H9 (cell line): ENCODE measurements around the gene MS4A10. TPM values are rescaled to one million over a fixed set of nuclear protein-coding genes. Genes with fewer than 3 reads are reported as not detected.

Experiments
- DNase-seq: peaks from one replicate; pipeline ENCODE4 v3.0.0-alpha.2; 2017
- H2AFZ ChIP-seq: one replicate; pipeline ENCODE4 v1.6.1; 2013; ENCODE audit warnings: mild to moderate bottlenecking, low read length, control low read depth, moderate library complexity
- H2AK5ac ChIP-seq: 2 replicates; pipeline ENCODE4 v1.6.1; 2013; ENCODE audit warnings: low read length, control low read depth, mixed read lengths; ENCODE audit not compliant: insufficient read length
- H2BK120ac ChIP-seq: one replicate; pipeline ENCODE4 v1.6.1; 2013; ENCODE audit warnings: low read depth, mild to moderate bottlenecking, low read length, control low read depth, inconsistent platforms; ENCODE audit not compliant: poor library complexity, severe bottlenecking
- H2BK12ac ChIP-seq: 2 replicates; pipeline ENCODE4 v1.6.1; 2013; ENCODE audit warnings: low read length, control low read depth, mixed read lengths, low read depth; ENCODE audit not compliant: insufficient read length
- H2BK15ac ChIP-seq: 2 replicates; pipeline ENCODE4 v1.6.1; 2013; ENCODE audit warnings: low read depth, low read length, control low read depth
- H2BK20ac ChIP-seq: one replicate; pipeline ENCODE4 v1.6.1; 2013; ENCODE audit warnings: low read depth, mild to moderate bottlenecking, low read length, control low read depth, inconsistent platforms; ENCODE audit not compliant: poor library complexity, severe bottlenecking
- H2BK5ac ChIP-seq: 2 replicates; pipeline ENCODE4 v1.6.1; 2013; ENCODE audit warnings: low read length, control low read depth, mixed read lengths; ENCODE audit not compliant: insufficient read length
- H3K14ac ChIP-seq: 2 replicates; pipeline ENCODE4 v1.6.1; 2013; ENCODE audit warnings: low read length, control low read depth; ENCODE audit not compliant: insufficient read depth
- H3K18ac ChIP-seq: 2 replicates; pipeline ENCODE4 v1.6.1; 2013; ENCODE audit warnings: low read depth, mild to moderate bottlenecking, mixed read lengths, low read length, control low read depth; ENCODE audit not compliant: insufficient read length
- H3K23ac ChIP-seq: 2 replicates; pipeline ENCODE4 v1.6.1; 2013; ENCODE audit warnings: low read length, control low read depth, mixed read lengths, low read depth; ENCODE audit not compliant: insufficient read length
- H3K23me2 ChIP-seq: 2 replicates; pipeline ENCODE4 v1.6.1; 2013; ENCODE audit warnings: low read depth, mild to moderate bottlenecking, mixed read lengths, low read length, control low read depth; ENCODE audit not compliant: insufficient read length, poor library complexity, severe bottlenecking
- H3K27ac ChIP-seq: 2 replicates; pipeline ENCODE4 v1.5.1; 2013; ENCODE audit warnings: low read length, control low read depth, mixed read lengths, low read depth; ENCODE audit not compliant: insufficient read length
- H3K27me3 ChIP-seq: 2 replicates; pipeline ENCODE4 v1.6.1; 2013; ENCODE audit warnings: low read length, control low read depth, inconsistent platforms; ENCODE audit not compliant: insufficient read depth
- H3K4ac ChIP-seq: 2 replicates; pipeline ENCODE4 v1.6.1; 2013; ENCODE audit warnings: low read depth, mild to moderate bottlenecking, control low read depth, inconsistent platforms, low read length, moderate library complexity
- H3K4me1 ChIP-seq: 2 replicates; pipeline ENCODE4 v1.6.1; 2013; ENCODE audit warnings: low read length, control low read depth, inconsistent platforms; ENCODE audit not compliant: insufficient read depth
- H3K4me2 ChIP-seq: 2 replicates; pipeline ENCODE4 v1.6.1; 2013; ENCODE audit warnings: low read length, control low read depth, mixed read lengths; ENCODE audit not compliant: insufficient read length, insufficient read depth
- H3K56ac ChIP-seq: 2 replicates; pipeline ENCODE4 v1.6.1; 2013; ENCODE audit warnings: low read depth, mild to moderate bottlenecking, mixed read lengths, low read length, control low read depth; ENCODE audit not compliant: insufficient read length
- H3K79me1 ChIP-seq: 2 replicates; pipeline ENCODE4 v1.6.1; 2013; ENCODE audit warnings: low read depth, mild to moderate bottlenecking, moderate library complexity, low read length, control low read depth, inconsistent platforms; ENCODE audit not compliant: insufficient read depth, poor library complexity, severe bottlenecking
- H3K79me2 ChIP-seq: 2 replicates; pipeline ENCODE4 v1.6.1; 2013; ENCODE audit warnings: low read length, control low read depth, inconsistent platforms; ENCODE audit not compliant: insufficient read depth
- H3K9ac ChIP-seq: 2 replicates; pipeline ENCODE4 v1.6.1; 2013; ENCODE audit warnings: low read length, control low read depth, mixed read lengths; ENCODE audit not compliant: insufficient read length; ENCODE audit errors: extremely low read depth
- H3K9me3 ChIP-seq: one replicate; pipeline ENCODE4 v1.6.1; 2013; ENCODE audit warnings: low read depth, low read length, inconsistent platforms; ENCODE audit not compliant: control insufficient read depth
- H3T11ph ChIP-seq: one replicate; pipeline ENCODE4 v1.6.1; 2013; ENCODE audit warnings: mild to moderate bottlenecking, low read length, control low read depth, inconsistent platforms
- H4K20me1 ChIP-seq: one replicate; pipeline ENCODE4 v1.6.1; 2013; ENCODE audit not compliant: control insufficient read depth, insufficient read length, insufficient read depth
- H4K5ac ChIP-seq: 2 replicates; pipeline ENCODE4 v1.6.1; 2013; ENCODE audit warnings: low read depth, mild to moderate bottlenecking, mixed read lengths, low read length, control low read depth; ENCODE audit not compliant: insufficient read length
- H4K8ac ChIP-seq: replicated peaks from 2 replicates; pipeline ENCODE4 v1.6.1; 2013; ENCODE audit warnings: low read length, control low read depth, mixed read lengths, low read depth; ENCODE audit not compliant: insufficient read length
- H4K91ac ChIP-seq: 2 replicates; pipeline ENCODE4 v1.6.1; 2013; ENCODE audit warnings: low read depth, mild to moderate bottlenecking, moderate library complexity, mixed read lengths, low read length, control low read depth; ENCODE audit not compliant: insufficient read length
- H3K27ac Mint-ChIP-seq, 3 experiments: 2 replicates in 2 of 3; 3 replicates in 1 of 3; pipeline ENCODE4 v1.8.0; 2020 to 2021; ENCODE audit warnings: mixed read lengths in 3 of 3, mild to moderate bottlenecking in 1 of 3, moderate library complexity in 1 of 3
- H3K27me3 Mint-ChIP-seq: 2 replicates; pipeline ENCODE4 v1.8.0; 2021; ENCODE audit warnings: low read depth, mild to moderate bottlenecking, moderate library complexity, mixed read lengths
- H3K36me3 Mint-ChIP-seq, 3 experiments: 2 replicates in 2 of 3; 3 replicates in 1 of 3; pipeline ENCODE4 v1.8.0; 2020 to 2021; ENCODE audit warnings: low read depth in 3 of 3, mixed read lengths in 3 of 3; ENCODE audit not compliant: insufficient read depth in 1 of 3
- H3K4me1 Mint-ChIP-seq, 2 experiments: 2 replicates each; pipeline ENCODE4 v1.8.0; 2020; ENCODE audit warnings: mixed read lengths in 2 of 2
- H3K4me3 Mint-ChIP-seq, 2 experiments: 2 replicates in 1 of 2; 3 replicates in 1 of 2; pipeline ENCODE4 v1.8.0; 2020 to 2021; ENCODE audit warnings: mild to moderate bottlenecking in 2 of 2, mixed read lengths in 2 of 2, moderate library complexity in 1 of 2
- H3K9me3 Mint-ChIP-seq, 2 experiments: 2 replicates in 1 of 2; 3 replicates in 1 of 2; pipeline ENCODE4 v1.8.0; 2020; ENCODE audit warnings: mild to moderate bottlenecking in 2 of 2, mixed read lengths in 2 of 2, moderate library complexity in 1 of 2
- CTCF ChIP-seq: fragments of 200-600 bp; sonication (generic); conservative IDR thresholded peaks from 3 replicates; pipeline ENCODE4 v1.8.0; 2021; ENCODE audit warnings: antibody characterized with exemption, mild to moderate bottlenecking
- WGBS: extraction: QIAGEN DNeasy Blood & Tissue Kit; methylation state at CpG from one replicate; pipeline ENCODE4 v1.1.7; 2013; ENCODE audit warnings: missing lambda C conversion rate, low lambda C conversion rate, mixed read lengths; ENCODE audit not compliant: insufficient read length; ENCODE audit errors: extremely low coverage; 5-methylcytosine and 5-hydroxymethylcytosine counted together
- long read RNA-seq: library from polyadenylated mRNA; unstranded; transcript quantifications from one replicate; pipeline ENCODE4 v2.0.0, GENCODE V29; 2020
- total RNA-seq: library from RNA; stranded (reverse); gene quantifications from 2 replicates; pipeline ENCODE4 v1.2.1, GENCODE V29; 2021

The MS4A10 gene
- total RNA-seq = not detected in 2 replicates
- long read RNA-seq = 0 reads

DNA sequence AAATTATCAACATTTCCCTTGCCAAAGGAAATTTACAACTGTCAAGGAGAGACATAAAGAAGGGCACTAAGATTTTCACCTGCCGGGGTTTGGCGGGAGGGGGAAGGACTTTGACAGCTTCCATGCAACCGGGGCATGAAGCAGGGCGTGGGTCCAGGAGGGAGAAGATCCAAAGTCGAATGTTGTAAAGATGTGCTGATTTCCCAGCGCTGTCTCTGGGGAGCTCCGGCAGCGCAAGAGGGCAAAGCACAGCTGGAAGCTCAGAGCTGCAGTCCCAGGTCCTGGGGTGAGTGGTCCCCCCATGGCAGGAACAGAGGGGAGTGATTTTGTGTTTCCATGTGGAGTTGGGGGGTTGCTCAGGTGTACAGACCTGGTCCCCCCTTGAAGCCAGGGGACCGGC, at the start of gene MS4A10:
Gene MS4A10, plus strand, starts transcription at position 198 of the 400 bp plus-strand sequence. CDS start 5,003 bp downstream, outside the sequence.
- Histone ChIP-seq H3K79me2 (no peaks in the 10 kb centered on the region), H2AK5ac (no peak within 1 kb of the TSS), H3K56ac (no peak within 1 kb of the TSS), H4K91ac (no peak within 1 kb of the TSS), H3K23ac (no peak within 1 kb of the TSS), H3K4me2 (no peak within 1 kb of the TSS), H3K79me1 (no peaks in the 10 kb centered on the region), H2BK20ac (no peak within 1 kb of the TSS), H3K23me2 (no peaks in the 10 kb centered on the region), H2BK12ac (no peak within 1 kb of the TSS), H3T11ph (no peak within 1 kb of the TSS), H4K20me1 (no peaks in the 10 kb centered on the region), H2BK5ac (no peak within 1 kb of the TSS), H3K9ac (no peak within 1 kb of the TSS), H2AFZ (no peak within 1 kb of the TSS), H2BK120ac (no peak within 1 kb of the TSS), H3K4me1 (no peaks in the 10 kb centered on the region), H3K4ac (no peak within 1 kb of the TSS), H3K18ac (no peak within 1 kb of the TSS), H4K5ac (no peak within 1 kb of the TSS), H2BK15ac (no peak within 1 kb of the TSS), H3K9me3 (no peaks in the 10 kb centered on the region), H3K14ac (no peak within 1 kb of the TSS), H4K8ac (no peak within 1 kb of the TSS), H3K27me3 (no peaks in the 10 kb centered on the region), H3K27ac (no peak within 1 kb of the TSS)
- H3K27ac Mint-ChIP-seq = peak within 1 kb of the TSS in 1 of 3 experiments; percentile 79; a peak in 2 of 7 replicates
- no peaks in the 10 kb centered on the region for H3K4me1 Mint-ChIP-seq
- H3K27me3 Mint-ChIP-seq = peaks cover 4% of the 10 kb centered on the region; the same call in 1 of the 2 replicates
- no CpG with 5 or more reads among the region's 9 CpGs for WGBS
- no peak for DNase-seq
- TF ChIP-seq CTCF = no peak
- H3K36me3 Mint-ChIP-seq = no peaks in the 10 kb centered on the region; a peak in 1 of 7 replicates
- H3K9me3 Mint-ChIP-seq = peaks cover under 1 to 6% of the 10 kb centered on the region in 2 experiments; a peak in 4 of 5 replicates
- H3K4me3 Mint-ChIP-seq = no peak within 1 kb of the TSS
